Common myeloid progenitor, CD34-positive (primary cell): ENCODE data around the gene NXPE4.
"Not testable (repeated sequence)": the region's sequence is repeated elsewhere in the genome, so short reads cannot be mapped to it uniquely, and the experiment has no call there.

Experiments used
- CTCF ChIA-PET: fragments of 350-600 bp; sonication (Branson Sonifier 250); formaldehyde crosslinking; loops from one replicate; lab custom pipeline; 2021; ENCODE audit warnings: antibody characterized with exemption; lab: Charles Lee
- POLR2A ChIA-PET: fragments of 350-600 bp; sonication (Branson Sonifier 250); formaldehyde crosslinking; loops from one replicate; lab custom pipeline; 2021; ENCODE audit warnings: antibody characterized with exemption; lab: Charles Lee
- DNase-seq, 3 donors: peaks; one replicate each; pipeline versions ENCODE4 v3.0.0 to v3.0.0-alpha.2; 2013
- H3K27ac ChIP-seq, 2 experiments: 1 replicate in 1 of 2; 2 replicates in 1 of 2; pipeline ENCODE4 v1.7.0; 2013; ENCODE audit warnings: inconsistent platforms in 2 of 2, low read length in 2 of 2, mild to moderate bottlenecking in 2 of 2, low read depth in 1 of 2, moderate library complexity in 1 of 2; ENCODE audit not compliant: severe bottlenecking in 2 of 2, insufficient read depth in 1 of 2, poor library complexity in 1 of 2
- H3K27me3 ChIP-seq, 5 experiments: replicated peaks in 2 of 5; 1 replicate in 3 of 5; 2 replicates in 2 of 5; pipeline versions ENCODE4 v1.6.1 to v1.7.0; 2013; ENCODE audit warnings: low read length in 4 of 5, mild to moderate bottlenecking in 2 of 5, moderate library complexity in 2 of 5, inconsistent platforms in 1 of 5; ENCODE audit not compliant: insufficient read depth in 5 of 5, control insufficient read depth in 4 of 5
- H3K36me3 ChIP-seq, 4 experiments: 1 replicate in 2 of 4; 2 replicates in 2 of 4; pipeline versions ENCODE4 v1.6.1 to v1.7.0; 2013; ENCODE audit warnings: low read length in 3 of 4, control low read depth in 1 of 4, mild to moderate bottlenecking in 1 of 4; ENCODE audit not compliant: control insufficient read depth in 4 of 4, insufficient read depth in 4 of 4
- H3K4me1 ChIP-seq, 4 experiments: 1 replicate in 3 of 4; 2 replicates in 1 of 4; pipeline versions ENCODE4 v1.6.1 to v1.7.1; 2013; ENCODE audit warnings: low read length in 3 of 4, mild to moderate bottlenecking in 3 of 4, control low read depth in 1 of 4, inconsistent platforms in 1 of 4, moderate library complexity in 1 of 4; ENCODE audit not compliant: control insufficient read depth in 4 of 4, insufficient read depth in 4 of 4; ENCODE audit errors: control extremely low read depth in 1 of 4
- H3K4me3 ChIP-seq, 7 experiments: 1 replicate in 4 of 7; 2 replicates in 3 of 7; pipeline versions ENCODE4 v1.5.1 to v1.7.0; 2013; ENCODE audit warnings: mild to moderate bottlenecking in 7 of 7, low read length in 6 of 7, moderate library complexity in 6 of 7, inconsistent platforms in 2 of 7, low read depth in 2 of 7, control low read depth in 1 of 7; ENCODE audit not compliant: insufficient read depth in 4 of 7, control insufficient read depth in 1 of 7; ENCODE audit errors: extremely low read depth in 1 of 7
- H3K9me3 ChIP-seq, 5 experiments: 1 replicate in 4 of 5; 2 replicates in 1 of 5; pipeline versions ENCODE4 v1.6.1 to v1.7.1; 2013; ENCODE audit warnings: low read length in 4 of 5, mild to moderate bottlenecking in 2 of 5, inconsistent platforms in 1 of 5, low read depth in 1 of 5, moderate library complexity in 1 of 5; ENCODE audit not compliant: control insufficient read depth in 4 of 5, insufficient read depth in 2 of 5; ENCODE audit errors: control extremely low read depth in 1 of 5
- WGBS: methylation state at CpG from one replicate; pipeline ENCODE4 v1.1.5; 2013; ENCODE audit not compliant: insufficient coverage; 5-methylcytosine and 5-hydroxymethylcytosine counted together

Gene NXPE4

DNA sequence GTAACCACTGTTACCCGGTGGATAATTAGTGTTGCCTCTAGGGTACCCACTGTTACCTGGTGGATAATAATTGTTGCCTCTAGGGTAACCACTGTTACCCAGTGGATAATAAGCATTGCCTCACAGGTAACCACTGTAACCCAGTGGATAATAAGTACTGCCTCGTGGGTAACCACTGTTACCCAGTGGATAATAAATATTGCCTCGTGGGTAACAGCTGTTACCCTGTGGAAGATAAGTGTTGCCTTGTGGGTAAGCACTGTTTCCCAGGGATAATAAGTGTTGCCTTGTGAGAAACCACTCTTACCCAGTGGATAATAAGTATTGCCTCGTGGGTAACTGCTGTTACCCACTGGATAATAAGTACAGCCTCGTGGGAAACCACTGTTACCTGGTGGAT lies 9.3 kb upstream of the NXPE4 start:
- Histone ChIP-seq H3K36me3 (no peaks in the 10 kb centered on the region), H3K4me3 (no peak overlapping the region), H3K4me1 (no peaks in the 10 kb centered on the region), H3K27ac (no peak overlapping the region), H3K9me3 (peaks cover 0 to 31% (median 14%) of the 10 kb centered on the region in 5 experiments), H3K27me3 (no peaks in the 10 kb centered on the region)
- POLR2A ChIA-PET, result no interaction called here
- DNase-seq, result no peak
- 89% methylated on average over 2 of the region's 5 CpGs for WGBS
- CTCF ChIA-PET, result no interaction called here

DNA sequence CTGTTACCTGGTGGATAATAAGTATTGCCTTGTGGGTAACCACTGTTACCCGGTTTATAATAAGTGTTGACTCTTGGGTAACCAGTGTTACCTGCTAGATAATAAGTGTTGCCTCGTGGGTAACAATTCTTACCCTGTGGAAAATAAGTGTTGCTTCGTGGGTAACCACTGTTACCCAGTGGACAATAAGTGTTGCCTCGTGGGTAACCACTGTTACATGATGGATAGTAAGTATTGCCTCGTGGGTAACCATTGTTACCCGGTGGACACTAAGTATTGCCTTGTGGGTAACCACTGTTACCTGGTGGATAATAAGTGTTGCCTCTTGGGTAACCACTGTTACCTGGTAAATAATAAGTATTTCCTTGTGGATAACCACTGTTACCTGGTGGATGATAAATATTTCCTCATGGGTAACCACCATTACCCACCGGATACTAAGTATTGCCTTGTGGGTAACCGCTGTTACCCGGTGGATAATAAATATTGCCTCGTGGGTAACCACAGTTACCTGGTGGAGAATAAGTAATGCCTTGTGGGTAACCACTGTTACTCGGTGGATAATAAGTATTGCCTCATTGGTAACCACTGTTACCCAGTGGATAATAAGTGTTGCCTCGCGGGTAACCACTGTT lies 8.7 kb upstream of the NXPE4 start:
- Histone ChIP-seq H3K9me3 (peaks cover 0 to 27% (median 10%) of the 10 kb centered on the region in 5 experiments), H3K27ac (no peak overlapping the region), H3K4me1 (no peaks in the 10 kb centered on the region), H3K27me3 (no peaks in the 10 kb centered on the region), H3K36me3 (no peaks in the 10 kb centered on the region), H3K4me3 (no peak overlapping the region)
- CTCF ChIA-PET, result no interaction called here
- POLR2A ChIA-PET, result no interaction called here
- DNase-seq, result peak in 2 of 3 donors; percentile 18 to 23
- WGBS, result 92% methylated on average over 11 of the region's 13 CpGs

DNA sequence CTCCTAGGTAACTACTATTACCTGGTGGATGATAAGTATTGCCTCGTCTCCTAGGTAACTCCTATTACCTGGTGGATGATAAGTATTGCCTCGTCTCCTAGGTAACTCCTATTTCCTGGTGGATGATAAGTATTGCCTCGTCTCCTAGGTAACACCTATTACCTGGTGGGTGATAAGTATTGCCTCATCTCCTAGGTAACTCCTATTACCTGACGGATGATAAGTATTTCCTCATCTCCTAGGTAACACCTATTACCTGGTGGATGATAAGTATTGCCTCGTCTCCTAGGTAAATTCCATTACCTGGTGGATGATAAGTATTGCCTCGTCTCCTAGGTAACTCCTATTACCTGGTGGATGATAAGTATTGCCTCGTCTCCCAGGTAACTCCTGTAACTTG lies 7.6 kb upstream of the NXPE4 start:
- H3K27ac ChIP-seq, H3K4me1 ChIP-seq, H3K27me3 ChIP-seq, POLR2A ChIA-PET, CTCF ChIA-PET, H3K36me3 ChIP-seq, H3K4me3 ChIP-seq, DNase-seq: not testable (repeated sequence)
- WGBS, result 100% methylated on average over 4 of the region's 7 CpGs
- peaks cover 0 to 18% (median 4%) of the 10 kb centered on the region in 5 experiments for H3K9me3 ChIP-seq

DNA sequence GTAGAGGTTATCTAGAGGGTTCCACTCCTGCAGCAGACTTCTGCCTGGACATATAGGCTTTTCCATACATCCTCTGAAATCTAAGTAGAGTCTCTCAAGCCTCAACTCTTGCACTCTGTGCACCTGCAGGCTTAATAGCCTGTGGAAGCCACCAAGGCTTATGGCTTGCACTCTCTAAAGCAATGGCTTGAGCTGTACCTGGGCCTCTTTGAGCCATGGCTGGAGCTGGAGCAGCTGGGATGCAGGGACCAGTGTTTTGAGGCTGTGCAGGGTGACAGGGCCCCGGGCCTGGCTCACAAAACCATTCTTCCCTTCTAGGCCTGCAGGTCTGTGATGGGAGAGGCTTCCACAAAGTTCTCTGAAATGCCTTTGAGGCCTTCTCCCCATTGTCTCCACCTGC lies 2.9 kb upstream of the NXPE4 start:
- WGBS, result 86% methylated on average over 1 of the region's 1 CpG
- Histone ChIP-seq H3K4me1 (no peaks in the 10 kb centered on the region), H3K27ac (no peak overlapping the region), H3K4me3 (no peak overlapping the region), H3K36me3 (no peaks in the 10 kb centered on the region), H3K27me3 (peaks cover 0 to 3% (median 0%) of the 10 kb centered on the region in 5 experiments), H3K9me3 (no peaks in the 10 kb centered on the region)
- ChIA-PET POLR2A (no interaction called here), CTCF (no interaction called here)
- no peak for DNase-seq

DNA sequence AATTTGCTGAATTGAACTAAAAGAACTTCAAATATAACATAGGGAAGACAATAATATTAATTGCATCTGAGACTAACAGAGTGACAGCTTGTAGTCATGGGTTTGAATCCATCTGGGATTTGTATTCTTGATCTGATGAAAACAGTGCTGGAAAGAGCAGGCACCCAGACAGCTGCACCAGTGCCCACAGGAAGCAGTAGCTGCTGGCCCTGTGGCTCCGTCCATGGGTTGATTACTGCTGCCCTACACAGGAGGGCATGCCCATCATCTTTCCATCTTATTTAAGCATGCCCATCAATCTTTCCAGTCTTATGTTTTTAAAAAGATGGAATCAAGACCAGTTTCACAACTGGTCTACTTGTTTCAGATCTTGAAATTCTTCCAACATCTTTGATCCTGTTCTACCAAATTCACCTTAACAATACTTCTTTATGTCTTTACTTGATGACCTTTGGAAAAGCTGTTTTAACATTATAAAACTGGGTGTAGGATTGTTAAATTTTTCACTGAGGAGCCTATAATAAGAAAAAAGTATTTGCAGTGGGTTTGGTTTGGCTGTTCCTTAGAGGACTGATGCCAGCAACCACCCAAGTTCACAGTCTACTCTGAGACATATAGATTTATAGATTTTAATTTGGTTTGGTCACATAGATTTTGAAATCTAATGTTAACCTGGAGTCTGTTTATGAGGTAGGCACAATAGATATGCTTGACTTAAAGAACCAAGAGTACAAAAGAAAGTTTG lies 761 bp upstream of the NXPE4 start:
- ChIA-PET CTCF (no interaction called here), POLR2A (no interaction called here)
- 86% methylated on average over 1 of the region's 1 CpG for WGBS
- DNase-seq, result no peak
- Histone ChIP-seq H3K36me3 (no peaks in the 10 kb centered on the region), H3K4me3 (no peak overlapping the region), H3K27ac (no peak overlapping the region), H3K9me3 (no peaks in the 10 kb centered on the region), H3K27me3 (peaks cover 0 to 3% (median 0%) of the 10 kb centered on the region in 5 experiments), H3K4me1 (no peaks in the 10 kb centered on the region)

DNA sequence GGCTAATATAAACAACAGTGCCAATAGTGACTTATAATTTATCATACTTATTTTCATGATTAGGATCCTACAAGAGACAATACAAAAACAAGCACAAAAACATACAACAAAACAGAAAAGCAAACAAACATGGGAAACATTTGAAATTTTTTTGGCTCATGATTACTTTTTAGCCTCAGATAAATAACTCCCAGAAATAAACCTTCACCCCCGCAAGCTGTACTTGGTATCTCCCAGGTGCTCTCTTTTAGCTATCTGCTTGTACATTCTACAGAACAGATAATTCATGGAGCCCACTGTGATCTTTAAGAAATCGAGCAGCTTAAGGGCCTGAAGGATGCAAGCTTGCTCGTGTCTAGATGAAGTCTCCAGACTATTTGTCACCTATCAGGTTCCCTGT lies 883 bp downstream of the NXPE4 start:
- 90% methylated on average over 3 of the region's 3 CpGs for WGBS
- H3K9me3 ChIP-seq, result peaks cover 0 to 4% (median 0%) of the 10 kb centered on the region in 5 experiments
- POLR2A ChIA-PET, result no interaction called here
- DNase-seq, result no peak
- no peak overlapping the region for H3K27ac ChIP-seq
- H3K27me3 ChIP-seq, result peaks cover 0 to 3% (median 0%) of the 10 kb centered on the region in 5 experiments
- CTCF ChIA-PET, result no interaction called here
- no peaks in the 10 kb centered on the region for H3K36me3 ChIP-seq
- no peaks in the 10 kb centered on the region for H3K4me1 ChIP-seq
- no peak overlapping the region for H3K4me3 ChIP-seq

DNA sequence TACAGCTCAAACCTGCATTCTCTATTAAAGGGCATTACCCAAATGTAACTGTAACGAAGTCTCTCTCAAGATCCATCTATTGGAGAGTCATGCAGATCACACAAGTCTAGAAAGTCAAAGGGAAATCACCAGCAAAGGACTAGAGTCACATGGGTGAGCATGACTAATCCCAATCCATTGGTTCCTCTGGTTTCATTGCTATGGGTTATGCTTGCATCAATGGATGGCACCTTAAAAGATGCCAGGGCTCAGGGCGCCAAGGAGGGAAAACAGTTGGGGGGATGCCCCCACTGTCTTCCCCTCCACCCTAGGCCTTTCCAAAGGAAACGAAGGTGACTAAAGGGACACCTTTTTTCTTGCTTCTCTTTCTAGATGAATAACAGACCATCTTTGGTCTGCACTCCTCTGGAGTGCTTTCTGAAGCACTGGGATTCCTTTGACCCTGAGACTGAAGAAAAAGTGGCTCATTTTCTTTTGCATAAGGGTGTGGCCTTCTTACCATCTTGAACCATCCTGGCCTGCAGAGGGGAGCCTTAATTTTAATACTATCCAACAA lies 8.1 kb downstream of the NXPE4 start:
- Histone ChIP-seq H3K4me1 (no peaks in the 10 kb centered on the region), H3K27me3 (no peaks in the 10 kb centered on the region), H3K4me3 (no peak overlapping the region), H3K36me3 (no peaks in the 10 kb centered on the region), H3K9me3 (peaks cover 0 to 34% (median 15%) of the 10 kb centered on the region in 5 experiments), H3K27ac (no peak overlapping the region)
- POLR2A ChIA-PET, result no interaction called here
- 100% methylated on average over 1 of the region's 3 CpGs for WGBS
- DNase-seq, result no peak
- CTCF ChIA-PET, result no interaction called here
